ENCODE results near the gene SRMS. TPM values are rescaled to one million over a fixed set of nuclear protein-coding genes. Genes with fewer than 3 reads are reported as not detected.

SRMS gene
- total and polyA plus RNA-seq, 2 donors (not counting 3 experiments of a cell fraction or from before 2014, with no cell fraction given) = not detected

DNA sequence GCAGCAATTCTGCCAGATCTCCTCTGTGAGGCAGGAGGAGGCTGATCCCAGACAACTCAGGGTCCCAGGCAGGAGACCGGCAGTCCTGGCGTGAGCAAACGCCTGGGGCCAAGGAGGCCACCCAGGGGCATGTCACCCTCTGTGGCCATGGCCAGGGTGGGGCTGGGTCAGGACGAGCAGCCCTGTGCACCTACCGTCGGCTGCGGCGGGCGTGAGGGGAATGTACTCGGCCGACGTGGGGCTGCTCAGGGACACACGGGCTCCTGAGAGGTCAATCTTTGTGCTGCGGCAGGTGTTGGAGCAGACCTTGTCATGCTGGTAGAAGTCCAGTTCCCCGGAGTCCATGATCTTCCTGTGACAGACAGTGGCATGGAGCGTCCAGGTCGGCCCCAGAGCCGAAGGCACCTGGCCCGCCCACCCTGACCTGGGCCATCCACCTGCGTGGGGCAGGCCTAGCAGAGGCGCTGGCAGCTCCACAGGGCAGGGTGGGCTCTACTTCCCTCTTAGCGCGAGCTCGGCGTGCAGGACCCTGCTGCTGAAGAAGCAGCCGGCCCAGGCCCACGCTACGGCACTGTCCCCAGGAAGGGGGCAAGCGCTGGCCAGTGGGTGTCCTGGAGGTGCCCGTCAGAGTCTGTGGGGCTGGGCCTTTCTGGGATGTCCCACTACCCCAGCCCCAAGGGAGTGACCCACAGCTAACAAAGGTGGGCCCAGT, 48.0 kb upstream of the SRMS start:
- no peaks in the 10 kb centered on the region for H3K79me2 ChIP-seq (ENCODE audit: control insufficient read depth, insufficient read depth, low read length)
- no peaks in the 10 kb centered on the region for H4K20me1 ChIP-seq (replicated peaks; ENCODE audit: control insufficient read depth, extremely low read depth, insufficient read depth, low read length)
- H3K4me1 ChIP-seq (ENCODE audit: control insufficient read depth, extremely low read depth, insufficient read depth, low read length) = no peaks in the 10 kb centered on the region
- BruUV-seq (replicated peaks) = no TSS peak
- dilution Hi-C loops (cut with MboI; ENCODE audit: extremely low pct_ligation_motif_present, low sequenced_read_pairs) (no loop called here), intact Hi-C loops (cut with micrococcal nuclease) (loop anchor here (10.0 kb wide), 1 partner anchor 431 kb away; no protein-coding TSS in a partner anchor)
- TF ChIP-seq, protein P1, sequence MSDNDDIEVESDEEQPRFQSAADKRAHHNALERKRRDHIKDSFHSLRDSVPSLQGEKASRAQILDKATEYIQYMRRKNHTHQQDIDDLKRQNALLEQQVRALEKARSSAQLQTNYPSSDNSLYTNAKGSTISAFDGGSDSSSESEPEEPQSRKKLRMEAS (IDR thresholded peaks at IDR 0.05; ENCODE audit: insufficient read depth, insufficient read length) = no peak
- TF ChIP-seq FOS (IDR thresholded peaks at IDR 0.05; ENCODE audit: borderline replicate concordance, insufficient read depth, low read length) = no peak
- TF ChIP-seq MYC (IDR thresholded peaks at IDR 0.05; ENCODE audit: low read depth, low read length) = no peak
- no peak for TF ChIP-seq EZH2 (IDR thresholded peaks at IDR 0.05; ENCODE audit: borderline replicate concordance, low read depth, low read length, severe bottlenecking)
- no peak for TF ChIP-seq CTCF (IDR thresholded peaks at IDR 0.05; ENCODE audit: extremely low read depth in 1 of 2, insufficient read depth in 1 of 2, low read depth in 1 of 2, low read length in 2 of 2)
- no peak for TF ChIP-seq POLR2A (IDR thresholded peaks at IDR 0.05; ENCODE audit: low read depth, low read length)
- no peak for TF ChIP-seq GATA2 (IDR thresholded peaks at IDR 0.05; ENCODE audit: insufficient read depth, insufficient read length, low read depth, low read length)
- TF ChIP-seq JUN (IDR thresholded peaks at IDR 0.05; ENCODE audit: borderline replicate concordance, insufficient read depth, insufficient read length, low read depth) = no peak
- no peaks in the 10 kb centered on the region for H3K9me3 ChIP-seq (replicated peaks; ENCODE audit: control insufficient read depth, insufficient read depth, low read length)
- FAIRE-seq (no peak), DNase-seq (ENCODE audit: low read depth, low spot score) (no peak)
- ChIA-PET CTCF (no interaction called here), POLR2A (interaction anchor here (0.5 kb wide), 1 partner anchor 178 kb away, joined by 4 read pairs; no protein-coding TSS in a partner anchor)
- no peaks in the 10 kb centered on the region for H3K9me1 ChIP-seq (replicated peaks; ENCODE audit: control insufficient read depth, extremely low read depth, insufficient read depth, low read length)
- H2AFZ ChIP-seq (ENCODE audit: low read depth, low read length) = no peak overlapping the region
- no peaks in the 10 kb centered on the region for H3K27me3 ChIP-seq (ENCODE audit: control insufficient read depth in 2 of 2, insufficient read depth in 2 of 2, low read length in 2 of 2)
- H3K9ac ChIP-seq (replicated peaks; ENCODE audit: extremely low read depth, insufficient read depth, low read length) = no peak overlapping the region
- no peak overlapping the region for H3K4me3 ChIP-seq (replicated peaks in 1 of 3; ENCODE audit: insufficient read depth in 1 of 3, low read depth in 1 of 3, low read length in 3 of 3)
- no peak overlapping the region for H3K4me2 ChIP-seq (ENCODE audit: insufficient read depth, low read length)
- H3K36me3 ChIP-seq (ENCODE audit: control insufficient read depth in 2 of 2, extremely low read depth in 1 of 2, insufficient read depth in 2 of 2, low read length in 2 of 2) = peaks cover 0 to 29% of the 10 kb centered on the region in 2 experiments
- H3K27ac ChIP-seq (ENCODE audit: insufficient read depth, low read depth, low read length) = no peak overlapping the region

Data from endothelial cell of umbilical vein (primary cell).